ENCODE data around the gene GUK1.
"Not testable (repeated sequence)": the region's sequence is repeated elsewhere in the genome, so short reads cannot be mapped to it uniquely, and the experiment has no call there.

GUK1 gene

GRCh38 chr1:228176461-228177182 lies 36.5 kb downstream of the GUK1 start:
- DNase-seq (ENCODE audit: low read depth in 3 of 3): no peak

GRCh38 chr1:228177183-228177475 lies 37.0 kb downstream of the GUK1 start:
- no peak for DNase-seq (ENCODE audit: low read depth in 3 of 3)

GRCh38 chr1:228177721-228178710 lies 37.9 kb downstream of the GUK1 start:
- no peak for DNase-seq (ENCODE audit: low read depth in 3 of 3)

GRCh38 chr1:228178737-228179684 lies 38.9 kb downstream of the GUK1 start:
- DNase-seq (ENCODE audit: low read depth in 3 of 3): no peak

GRCh38 chr1:228180271-228180958 lies 40.3 kb downstream of the GUK1 start:
- DNase-seq (ENCODE audit: low read depth in 3 of 3): no peak

GRCh38 chr1:228180959-228181644 lies 41.0 kb downstream of the GUK1 start:
- no peak for DNase-seq (ENCODE audit: low read depth in 3 of 3)

- DNase-seq (ENCODE audit: low read depth in 3 of 3): no peak
Observed at GRCh38 chr1:228181645-228182034, 41.6 kb downstream of the GUK1 start.

GRCh38 chr1:228182296-228183030 lies 42.4 kb downstream of the GUK1 start:
- no peak for DNase-seq (ENCODE audit: low read depth in 3 of 3)

GRCh38 chr1:228184152-228184551 lies 44.1 kb downstream of the GUK1 start:
- DNase-seq (ENCODE audit: low read depth in 3 of 3): no peak

GRCh38 chr1:228185641-228185965 lies 45.5 kb downstream of the GUK1 start:
- DNase-seq (ENCODE audit: low read depth in 3 of 3): no peak

- not testable (repeated sequence) for DNase-seq (ENCODE audit: low read depth in 3 of 3)
Observed at GRCh38 chr1:228188249-228188648, 48.2 kb downstream of the GUK1 start.

- no peak for DNase-seq (ENCODE audit: low read depth in 3 of 3)
Observed at GRCh38 chr1:228190182-228190581, 50.1 kb downstream of the GUK1 start.

- no peak for DNase-seq (ENCODE audit: low read depth in 3 of 3)
Observed at GRCh38 chr1:228190778-228191177, 50.7 kb downstream of the GUK1 start.

- no peak for DNase-seq (ENCODE audit: low read depth in 3 of 3)
Observed at GRCh38 chr1:228194436-228194835, 54.4 kb downstream of the GUK1 start.

- DNase-seq (ENCODE audit: low read depth in 3 of 3): no peak
Observed at GRCh38 chr1:228194921-228195812, 55.1 kb downstream of the GUK1 start.

GRCh38 chr1:228197555-228198147 lies 57.6 kb downstream of the GUK1 start:
- no peak for DNase-seq (ENCODE audit: low read depth in 3 of 3)

Measured in stimulated activated CD4-positive, alpha-beta T cell treated with anti-CD3 and anti-CD28 coated beads, TNF-alpha, amount 100 ng/mL, for 24 hours (primary cell).